Upper lobe of left lung (tissue), 4 donors: Measurements from ENCODE around the gene PDE4B.

Experiments
- POLR2A ChIP-seq, 4 donors: fragments of 450-650 bp; IDR thresholded peaks; one replicate each; pipeline ENCODE4 v1.5.1; 2016 to 2017; ENCODE audit warnings: antibody characterized with exemption in 4 of 4, mild to moderate bottlenecking in 2 of 4
- POLR2AphosphoS5 ChIP-seq, 2 donors: sonication (generic); formaldehyde crosslinking; IDR thresholded peaks; one replicate each; pipeline ENCODE4 v1.5.1; 2017; ENCODE audit warnings: antibody characterized with exemption in 2 of 2
- TF ChIP-seq, protein P1 (sequence below), 6 experiments: fragments of 450-650 bp in 4 of 6; fragments of 200-600 bp in 2 of 6; sonication (generic) in 2 of 6; IDR thresholded peaks; one replicate each; pipeline ENCODE4 v1.5.1; 2016 to 2019; ENCODE audit warnings: antibody characterized with exemption in 6 of 6

DNA sequence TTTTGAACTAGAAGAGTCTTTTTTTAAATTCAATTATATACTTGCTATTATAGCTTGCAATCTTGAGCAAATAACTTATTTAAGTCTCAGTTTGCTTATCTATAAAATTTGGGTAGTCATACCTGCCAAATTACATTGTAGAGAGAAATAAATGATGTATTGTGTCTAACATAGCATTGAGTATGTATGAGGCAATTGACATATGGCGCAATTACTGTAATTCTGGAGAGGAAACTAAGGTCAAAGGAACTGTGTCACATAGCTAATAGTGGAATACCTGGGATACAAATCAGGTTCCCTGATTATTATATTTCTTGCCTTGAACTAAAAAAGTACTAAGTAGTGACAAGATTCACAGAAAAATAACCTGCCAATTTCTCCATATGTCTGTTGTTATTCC lies 302.5 kb downstream of the PDE4B start:
- TF ChIP-seq, protein P1, sequence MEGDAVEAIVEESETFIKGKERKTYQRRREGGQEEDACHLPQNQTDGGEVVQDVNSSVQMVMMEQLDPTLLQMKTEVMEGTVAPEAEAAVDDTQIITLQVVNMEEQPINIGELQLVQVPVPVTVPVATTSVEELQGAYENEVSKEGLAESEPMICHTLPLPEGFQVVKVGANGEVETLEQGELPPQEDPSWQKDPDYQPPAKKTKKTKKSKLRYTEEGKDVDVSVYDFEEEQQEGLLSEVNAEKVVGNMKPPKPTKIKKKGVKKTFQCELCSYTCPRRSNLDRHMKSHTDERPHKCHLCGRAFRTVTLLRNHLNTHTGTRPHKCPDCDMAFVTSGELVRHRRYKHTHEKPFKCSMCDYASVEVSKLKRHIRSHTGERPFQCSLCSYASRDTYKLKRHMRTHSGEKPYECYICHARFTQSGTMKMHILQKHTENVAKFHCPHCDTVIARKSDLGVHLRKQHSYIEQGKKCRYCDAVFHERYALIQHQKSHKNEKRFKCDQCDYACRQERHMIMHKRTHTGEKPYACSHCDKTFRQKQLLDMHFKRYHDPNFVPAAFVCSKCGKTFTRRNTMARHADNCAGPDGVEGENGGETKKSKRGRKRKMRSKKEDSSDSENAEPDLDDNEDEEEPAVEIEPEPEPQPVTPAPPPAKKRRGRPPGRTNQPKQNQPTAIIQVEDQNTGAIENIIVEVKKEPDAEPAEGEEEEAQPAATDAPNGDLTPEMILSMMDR (IDR thresholded peaks at IDR 0.05): no peak
- no peak for TF ChIP-seq POLR2AphosphoS5 (IDR thresholded peaks at IDR 0.05)
- no peak for TF ChIP-seq POLR2A (IDR thresholded peaks at IDR 0.05)
